HepG2 (cell line): ENCODE data around the gene C19orf38.

Source experiments
- BRCA1 ChIP-seq: sonication (generic); formaldehyde crosslinking; IDR thresholded peaks from 2 replicates; pipeline ENCODE4 v1.4.0; 2020; ENCODE audit warnings: missing genetic modification reagents
- ZNF331 ChIP-seq: sonication (generic); formaldehyde crosslinking; IDR thresholded peaks from 2 replicates; pipeline ENCODE4 v1.4.0; 2020; ENCODE audit warnings: missing genetic modification reagents
- TF ChIP-seq, protein P1 (sequence below): sonication (generic); formaldehyde crosslinking; IDR thresholded peaks from 2 replicates; pipeline ENCODE4 v1.8.1; 2023; ENCODE audit warnings: mild to moderate bottlenecking, missing genetic modification reagents
- TF ChIP-seq, protein P2 (sequence below): sonication (generic); formaldehyde crosslinking; IDR thresholded peaks from 2 replicates; pipeline ENCODE4 v1.4.0; 2020; ENCODE audit warnings: missing genetic modification reagents
- TF ChIP-seq, protein P3 (sequence below): sonication (generic); formaldehyde crosslinking; IDR thresholded peaks from 2 replicates; pipeline ENCODE4 v1.4.0; 2020; ENCODE audit warnings: mild to moderate bottlenecking, missing genetic modification reagents, borderline replicate concordance

DNA sequence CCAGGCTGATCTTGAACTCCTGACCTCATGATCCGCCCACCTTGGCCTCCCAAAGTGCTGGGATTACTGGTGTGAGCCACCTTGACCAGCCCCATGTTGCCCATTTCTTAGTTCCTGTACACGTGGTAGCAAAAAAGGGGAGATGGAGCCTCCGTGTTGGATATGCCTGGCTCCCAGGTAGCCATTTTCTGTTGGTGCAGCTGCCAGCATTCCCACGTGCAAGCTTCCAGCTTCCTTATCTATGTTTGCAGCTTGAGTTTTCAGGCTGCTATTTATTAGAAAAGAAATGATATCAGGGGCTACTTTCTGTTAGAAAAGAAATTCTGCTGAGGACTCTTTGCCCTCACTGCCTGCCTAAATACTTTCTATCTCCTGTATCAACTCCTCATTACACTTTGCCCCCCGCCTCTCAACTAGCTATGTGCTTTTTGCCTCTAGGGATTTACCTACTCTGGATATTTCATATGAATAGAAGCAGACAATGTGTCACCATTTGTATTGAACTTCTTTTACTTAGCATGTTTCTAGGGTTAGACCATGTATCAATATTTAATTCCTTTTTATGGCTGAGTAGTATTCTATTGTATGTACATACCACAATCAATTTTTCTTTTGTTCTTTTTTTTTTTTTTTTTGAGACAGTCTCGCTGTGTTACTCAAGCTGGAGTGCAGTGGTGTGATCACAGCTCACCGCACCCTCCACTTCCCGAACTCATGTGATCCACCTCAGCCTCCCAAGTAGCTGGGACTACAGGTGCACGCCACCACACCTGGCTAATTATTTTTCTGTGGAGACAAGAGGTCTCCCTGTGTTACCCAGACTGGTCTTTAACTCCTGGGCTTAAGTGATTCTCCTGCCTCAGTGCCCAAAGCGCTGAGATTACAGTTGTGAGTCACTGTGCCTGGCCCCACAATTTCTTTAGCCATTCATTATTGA, 8.8 kb upstream of the C19orf38 start:
- TF ChIP-seq, protein P1, sequence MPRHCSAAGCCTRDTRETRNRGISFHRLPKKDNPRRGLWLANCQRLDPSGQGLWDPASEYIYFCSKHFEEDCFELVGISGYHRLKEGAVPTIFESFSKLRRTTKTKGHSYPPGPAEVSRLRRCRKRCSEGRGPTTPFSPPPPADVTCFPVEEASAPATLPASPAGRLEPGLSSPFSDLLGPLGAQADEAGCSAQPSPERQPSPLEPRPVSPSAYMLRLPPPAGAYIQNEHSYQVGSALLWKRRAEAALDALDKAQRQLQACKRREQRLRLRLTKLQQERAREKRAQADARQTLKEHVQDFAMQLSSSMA (CRISPR knock-in tag), result no peak
- TF ChIP-seq BRCA1 (no peak), ZNF331 (CRISPR knock-in tag) (no peak)
- TF ChIP-seq, protein P2, sequence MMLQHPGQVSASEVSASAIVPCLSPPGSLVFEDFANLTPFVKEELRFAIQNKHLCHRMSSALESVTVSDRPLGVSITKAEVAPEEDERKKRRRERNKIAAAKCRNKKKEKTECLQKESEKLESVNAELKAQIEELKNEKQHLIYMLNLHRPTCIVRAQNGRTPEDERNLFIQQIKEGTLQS, result no peak
- TF ChIP-seq, protein P3, sequence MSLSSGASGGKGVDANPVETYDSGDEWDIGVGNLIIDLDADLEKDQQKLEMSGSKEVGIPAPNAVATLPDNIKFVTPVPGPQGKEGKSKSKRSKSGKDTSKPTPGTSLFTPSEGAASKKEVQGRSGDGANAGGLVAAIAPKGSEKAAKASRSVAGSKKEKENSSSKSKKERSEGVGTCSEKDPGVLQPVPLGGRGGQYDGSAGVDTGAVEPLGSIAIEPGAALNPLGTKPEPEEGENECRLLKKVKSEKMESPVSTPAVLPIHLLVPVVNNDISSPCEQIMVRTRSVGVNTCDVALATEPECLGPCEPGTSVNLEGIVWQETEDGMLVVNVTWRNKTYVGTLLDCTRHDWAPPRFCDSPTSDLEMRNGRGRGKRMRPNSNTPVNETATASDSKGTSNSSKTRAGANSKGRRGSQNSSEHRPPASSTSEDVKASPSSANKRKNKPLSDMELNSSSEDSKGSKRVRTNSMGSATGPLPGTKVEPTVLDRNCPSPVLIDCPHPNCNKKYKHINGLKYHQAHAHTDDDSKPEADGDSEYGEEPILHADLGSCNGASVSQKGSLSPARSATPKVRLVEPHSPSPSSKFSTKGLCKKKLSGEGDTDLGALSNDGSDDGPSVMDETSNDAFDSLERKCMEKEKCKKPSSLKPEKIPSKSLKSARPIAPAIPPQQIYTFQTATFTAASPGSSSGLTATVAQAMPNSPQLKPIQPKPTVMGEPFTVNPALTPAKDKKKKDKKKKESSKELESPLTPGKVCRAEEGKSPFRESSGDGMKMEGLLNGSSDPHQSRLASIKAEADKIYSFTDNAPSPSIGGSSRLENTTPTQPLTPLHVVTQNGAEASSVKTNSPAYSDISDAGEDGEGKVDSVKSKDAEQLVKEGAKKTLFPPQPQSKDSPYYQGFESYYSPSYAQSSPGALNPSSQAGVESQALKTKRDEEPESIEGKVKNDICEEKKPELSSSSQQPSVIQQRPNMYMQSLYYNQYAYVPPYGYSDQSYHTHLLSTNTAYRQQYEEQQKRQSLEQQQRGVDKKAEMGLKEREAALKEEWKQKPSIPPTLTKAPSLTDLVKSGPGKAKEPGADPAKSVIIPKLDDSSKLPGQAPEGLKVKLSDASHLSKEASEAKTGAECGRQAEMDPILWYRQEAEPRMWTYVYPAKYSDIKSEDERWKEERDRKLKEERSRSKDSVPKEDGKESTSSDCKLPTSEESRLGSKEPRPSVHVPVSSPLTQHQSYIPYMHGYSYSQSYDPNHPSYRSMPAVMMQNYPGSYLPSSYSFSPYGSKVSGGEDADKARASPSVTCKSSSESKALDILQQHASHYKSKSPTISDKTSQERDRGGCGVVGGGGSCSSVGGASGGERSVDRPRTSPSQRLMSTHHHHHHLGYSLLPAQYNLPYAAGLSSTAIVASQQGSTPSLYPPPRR (CRISPR knock-in tag), result no peak
